GM18517 (cell line): Measurements from ENCODE around the gene UBE4B.
"Not testable (repeated sequence)": the region's sequence is repeated elsewhere in the genome, so short reads cannot be mapped to it uniquely, and the experiment has no call there.

Source experiments
- ATAC-seq: cut with Tn5 transposase; IDR thresholded peaks from one replicate; pipeline ENCODE4 v1.9.1; 2021; ENCODE audit warnings: mild to moderate bottlenecking, moderate library complexity; ENCODE audit not compliant: unreplicated experiment

Gene UBE4B

GRCh38 chr1:10208537-10208936, 175.8 kb downstream of the UBE4B start:
- no peak for ATAC-seq

GRCh38 chr1:10209590-10209904, 176.8 kb downstream of the UBE4B start:
- no peak for ATAC-seq

GRCh38 chr1:10209905-10210810, 177.4 kb downstream of the UBE4B start, which contains the start of gene KIF1B:
Gene KIF1B (plus strand): TSS chr1:10210570. CDS start chr1:10232329, 21,759 bp downstream.
- peak; percentile 97 for ATAC-seq

- no peak for ATAC-seq
These were observed 178.4 kb downstream of the UBE4B start for GRCh38 chr1:10210841-10211804.

GRCh38 chr1:10211805-10212410, 179.2 kb downstream of the UBE4B start:
- no peak for ATAC-seq

- ATAC-seq, result no peak
These were observed 179.7 kb downstream of the UBE4B start for GRCh38 chr1:10212476-10212875.

- no peak for ATAC-seq
These were observed 180.5 kb downstream of the UBE4B start for GRCh38 chr1:10213186-10213705.

GRCh38 chr1:10216090-10216749, 183.5 kb downstream of the UBE4B start:
- no peak for ATAC-seq

- no peak for ATAC-seq
These were observed 185.1 kb downstream of the UBE4B start for GRCh38 chr1:10217748-10218441.

- ATAC-seq, result no peak
These were observed 187.4 kb downstream of the UBE4B start for GRCh38 chr1:10220200-10220599.

GRCh38 chr1:10220657-10221056, 187.9 kb downstream of the UBE4B start:
- not testable (repeated sequence) for ATAC-seq

GRCh38 chr1:10225573-10225972, 192.8 kb downstream of the UBE4B start:
- no peak for ATAC-seq

GRCh38 chr1:10228528-10228927, 195.8 kb downstream of the UBE4B start:
- ATAC-seq, result no peak

GRCh38 chr1:10229903-10230302, 197.1 kb downstream of the UBE4B start:
- no peak for ATAC-seq
